Measurements from ENCODE around the gene UGP2. TPM values are rescaled to one million over a fixed set of nuclear protein-coding genes. Genes with fewer than 3 reads are reported as not detected.

Gene UGP2
- total RNA-seq, 1 donor from 2014 or later: 76.6 TPM

GRCh38 chr2:63850649-63851048, 9.0 kb downstream of the UGP2 start:
- H3K27me3 Mint-ChIP-seq: no peaks in the 10 kb centered on the region
- H3K36me3 Mint-ChIP-seq (ENCODE audit: insufficient read depth): no peaks in the 10 kb centered on the region
- peaks cover 39% of the 10 kb centered on the region for H3K4me1 Mint-ChIP-seq (ENCODE audit: low read depth)
- TF ChIP-seq CTCF (IDR thresholded peaks at IDR 0.05; ENCODE audit: unreplicated experiment): no peak
- no peak overlapping the region for H3K4me3 Mint-ChIP-seq (ENCODE audit: low read depth)
- H3K27ac Mint-ChIP-seq: no peak overlapping the region
- H3K9me3 Mint-ChIP-seq (ENCODE audit: low read depth): peaks cover 5% of the 10 kb centered on the region
- no peak for DNase-seq (ENCODE audit: low spot score, unreplicated experiment)

DNA sequence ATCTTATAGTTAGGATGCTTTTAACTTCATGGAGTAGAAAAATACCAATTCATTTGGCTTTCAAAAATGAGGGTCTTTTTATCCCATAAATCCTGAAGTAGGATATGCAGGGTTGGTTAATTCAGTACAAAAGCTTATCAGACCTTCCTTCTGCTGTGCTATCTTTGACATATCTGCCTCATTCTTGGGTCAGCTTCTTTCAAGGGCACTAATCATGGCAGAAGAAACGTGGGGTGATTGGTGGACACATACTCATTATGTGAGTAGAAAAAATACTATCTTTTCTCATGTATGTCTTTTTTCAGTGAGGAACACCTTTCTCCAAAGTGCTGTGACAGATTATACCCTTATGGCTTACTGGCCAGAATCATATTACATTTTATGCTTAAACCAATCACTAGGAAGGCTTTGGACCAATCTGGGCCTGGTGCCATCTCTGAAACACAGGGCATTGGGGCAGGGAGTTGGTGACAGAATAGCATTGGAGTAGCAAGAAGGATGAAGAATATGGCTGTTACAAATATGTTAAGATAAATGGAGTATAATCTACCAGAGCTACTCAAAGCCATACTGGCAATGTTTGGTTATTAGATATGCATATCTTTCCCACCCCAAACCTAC, 10.1 kb downstream of the UGP2 start:
- H3K9me3 Mint-ChIP-seq (ENCODE audit: low read depth): peaks cover 5% of the 10 kb centered on the region
- H3K27ac Mint-ChIP-seq: no peak overlapping the region
- H3K27me3 Mint-ChIP-seq: no peaks in the 10 kb centered on the region
- no peak overlapping the region for H3K4me3 Mint-ChIP-seq (ENCODE audit: low read depth)
- no peak for DNase-seq (ENCODE audit: low spot score, unreplicated experiment)
- TF ChIP-seq CTCF (IDR thresholded peaks at IDR 0.05; ENCODE audit: unreplicated experiment): no peak
- peaks cover 32% of the 10 kb centered on the region for H3K4me1 Mint-ChIP-seq (ENCODE audit: low read depth)
- peaks cover 1% of the 10 kb centered on the region for H3K36me3 Mint-ChIP-seq (ENCODE audit: insufficient read depth)

- peaks cover 22% of the 10 kb centered on the region for H3K4me1 Mint-ChIP-seq (ENCODE audit: low read depth)
- peak overlapping the region; percentile 22 for H3K27ac Mint-ChIP-seq
- H3K36me3 Mint-ChIP-seq (ENCODE audit: insufficient read depth): peaks cover 7% of the 10 kb centered on the region
- H3K4me3 Mint-ChIP-seq (ENCODE audit: low read depth): no peak overlapping the region
- no peaks in the 10 kb centered on the region for H3K27me3 Mint-ChIP-seq
- DNase-seq (ENCODE audit: low spot score, unreplicated experiment): no peak
- H3K9me3 Mint-ChIP-seq (ENCODE audit: low read depth): no peaks in the 10 kb centered on the region
- TF ChIP-seq CTCF (IDR thresholded peaks at IDR 0.05; ENCODE audit: unreplicated experiment): no peak
Measured at GRCh38 chr2:63853527-63854310, 12.0 kb downstream of the UGP2 start.

DNA sequence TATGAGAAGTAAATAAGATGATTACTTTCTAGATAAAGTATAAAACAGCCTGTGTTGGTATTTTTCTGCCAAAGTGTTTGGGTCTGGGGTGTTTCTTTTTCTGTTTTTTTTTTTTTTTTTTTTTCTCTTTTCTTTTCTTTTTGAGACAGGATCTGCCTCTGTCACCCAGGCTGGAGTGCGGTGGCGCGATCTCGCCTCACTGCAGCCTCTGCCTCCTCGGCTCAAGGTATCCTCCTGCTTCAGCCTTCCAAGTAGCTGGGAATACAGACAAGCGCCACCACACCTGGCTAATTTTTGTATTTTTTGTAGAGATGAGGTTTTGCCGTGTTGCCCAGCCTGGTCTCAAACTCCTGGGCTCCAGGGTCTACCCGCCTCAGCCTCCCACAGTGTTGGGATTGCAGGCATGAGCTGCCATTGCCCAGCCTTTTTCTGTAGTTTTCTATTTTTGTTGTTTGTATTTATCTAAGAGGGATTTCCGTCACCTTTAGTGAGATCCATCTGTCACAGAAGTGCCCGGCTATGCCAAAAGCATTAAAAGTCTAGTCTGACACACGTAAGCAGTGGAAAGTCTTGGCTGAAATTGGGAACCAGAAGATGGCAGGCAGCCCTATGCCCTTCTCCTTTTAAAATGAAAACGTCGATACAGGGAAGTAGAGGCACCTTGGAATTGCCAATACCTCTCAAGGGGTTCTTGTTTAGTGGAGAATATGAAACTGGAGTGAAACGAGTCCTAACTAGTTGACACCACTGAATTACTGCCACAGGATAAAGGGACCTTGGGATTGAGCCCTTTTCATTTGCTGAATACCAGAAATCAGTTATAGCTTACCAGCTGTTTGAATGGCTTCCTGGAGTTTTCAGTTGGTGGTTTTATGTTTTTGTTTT, 14.0 kb downstream of the UGP2 start:
- Mint-ChIP-seq H3K9me3 (ENCODE audit: low read depth) (no peaks in the 10 kb centered on the region), H3K27me3 (no peaks in the 10 kb centered on the region), H3K27ac (no peak overlapping the region), H3K4me3 (ENCODE audit: low read depth) (no peak overlapping the region), H3K4me1 (ENCODE audit: low read depth) (peaks cover 9% of the 10 kb centered on the region), H3K36me3 (ENCODE audit: insufficient read depth) (peaks cover 13% of the 10 kb centered on the region)
- DNase-seq (ENCODE audit: low spot score, unreplicated experiment): no peak
- no peak for TF ChIP-seq CTCF (IDR thresholded peaks at IDR 0.05; ENCODE audit: unreplicated experiment)

GRCh38 chr2:63856303-63856603, 14.6 kb downstream of the UGP2 start:
- TF ChIP-seq CTCF (IDR thresholded peaks at IDR 0.05; ENCODE audit: unreplicated experiment): no peak
- Mint-ChIP-seq H3K4me1 (ENCODE audit: low read depth) (peaks cover 9% of the 10 kb centered on the region), H3K27ac (no peak overlapping the region), H3K9me3 (ENCODE audit: low read depth) (no peaks in the 10 kb centered on the region), H3K36me3 (ENCODE audit: insufficient read depth) (peaks cover 17% of the 10 kb centered on the region), H3K27me3 (no peaks in the 10 kb centered on the region), H3K4me3 (ENCODE audit: low read depth) (no peak overlapping the region)
- DNase-seq (ENCODE audit: low spot score, unreplicated experiment): no peak
